GM18907 (cell line): ENCODE measurements around the gene KRT23.
"Not testable (repeated sequence)": the region's sequence is repeated elsewhere in the genome, so short reads cannot be mapped to it uniquely, and the experiment has no call there.

Experiments
- ATAC-seq: cut with Tn5 transposase; IDR thresholded peaks from one replicate; pipeline ENCODE4 v1.9.1; 2021; ENCODE audit warnings: mild to moderate bottlenecking, moderate library complexity; ENCODE audit not compliant: unreplicated experiment

The KRT23 gene

DNA sequence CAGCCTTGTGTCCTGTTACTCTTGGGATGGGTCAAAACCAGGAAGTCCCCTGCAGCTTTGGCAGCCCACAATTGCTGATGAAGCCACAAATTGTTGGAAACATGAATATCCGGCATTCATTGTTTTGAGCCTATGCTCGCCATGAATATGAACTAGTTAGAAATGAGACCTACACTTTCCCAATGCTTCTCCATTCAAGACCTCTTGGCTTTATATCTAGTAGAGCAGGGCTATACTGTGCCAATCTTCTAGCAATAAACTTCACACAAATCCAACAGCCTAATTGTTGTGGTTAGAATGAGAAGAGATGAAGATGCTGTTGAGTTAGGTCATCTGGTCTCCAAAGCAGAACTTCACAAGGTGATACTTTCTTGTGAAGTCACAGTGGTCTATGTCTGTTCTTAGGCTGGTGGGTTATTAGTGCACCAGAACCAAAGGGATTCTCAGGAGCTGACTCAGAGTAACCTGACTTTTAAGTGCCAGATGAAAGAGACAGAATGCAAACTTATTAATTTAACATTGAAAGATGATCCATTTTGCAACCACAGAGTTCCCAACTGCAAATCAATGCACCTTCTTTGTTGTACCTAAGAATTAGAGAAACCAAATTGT is 13.7 kb upstream of the KRT23 start:
- no peak for ATAC-seq

DNA sequence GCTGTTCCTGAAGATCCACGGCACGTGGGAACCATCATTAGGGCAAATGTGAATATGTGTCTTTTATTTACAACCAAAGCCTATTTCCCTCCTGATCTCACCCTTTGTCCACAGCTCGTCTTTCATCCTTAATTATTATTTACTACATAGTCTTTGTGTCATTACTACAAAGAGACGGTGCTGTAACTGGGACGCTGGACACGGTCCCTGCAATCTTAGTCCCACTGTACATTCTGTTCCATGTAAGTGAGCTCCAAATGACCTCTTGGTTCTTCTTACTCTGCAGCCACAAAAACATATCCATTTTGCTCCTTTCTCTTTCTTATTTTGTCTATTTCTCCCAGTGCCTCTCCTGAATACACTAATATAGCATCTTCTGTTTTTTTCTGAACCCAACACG is 12.7 kb upstream of the KRT23 start:
- ATAC-seq: no peak

DNA sequence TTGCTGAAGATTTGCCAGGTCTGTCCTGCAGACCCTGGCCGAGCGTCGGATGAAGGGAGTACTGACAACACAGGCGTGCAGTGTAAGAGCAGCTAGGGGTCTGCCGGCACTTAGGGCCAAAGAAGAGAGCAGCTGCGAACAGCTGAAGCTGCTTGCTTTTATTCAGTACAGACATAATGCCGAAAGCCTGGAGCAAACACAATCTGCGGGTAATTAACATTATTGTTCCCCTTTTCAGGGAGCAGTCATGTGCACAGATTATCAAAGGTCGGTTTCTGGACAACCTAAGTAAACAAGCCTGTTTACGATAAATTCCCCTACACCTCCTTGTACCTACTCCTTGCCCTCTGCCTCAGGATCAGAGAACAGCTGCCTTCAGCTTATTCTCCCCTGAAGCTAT is 12.0 kb upstream of the KRT23 start:
- no peak for ATAC-seq

DNA sequence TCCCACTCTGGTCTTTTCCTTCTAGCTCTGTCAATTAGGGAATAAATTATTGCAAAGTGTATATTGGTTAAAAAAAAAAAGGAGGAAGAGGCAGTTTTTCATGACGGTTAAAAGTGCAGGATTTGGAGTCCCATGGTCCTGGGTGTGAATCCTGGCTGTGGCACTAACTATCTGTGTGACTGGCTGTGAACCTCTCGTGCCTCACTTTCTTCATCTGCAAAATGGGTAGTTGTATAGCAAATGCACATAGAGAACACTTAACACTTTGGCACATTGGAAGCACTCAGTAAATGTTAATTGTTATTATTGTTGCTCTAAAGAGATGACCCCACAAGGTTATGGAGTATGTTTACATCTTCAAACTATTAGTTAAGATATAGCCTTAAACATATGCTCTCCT is 10.5 kb upstream of the KRT23 start:
- ATAC-seq: no peak

DNA sequence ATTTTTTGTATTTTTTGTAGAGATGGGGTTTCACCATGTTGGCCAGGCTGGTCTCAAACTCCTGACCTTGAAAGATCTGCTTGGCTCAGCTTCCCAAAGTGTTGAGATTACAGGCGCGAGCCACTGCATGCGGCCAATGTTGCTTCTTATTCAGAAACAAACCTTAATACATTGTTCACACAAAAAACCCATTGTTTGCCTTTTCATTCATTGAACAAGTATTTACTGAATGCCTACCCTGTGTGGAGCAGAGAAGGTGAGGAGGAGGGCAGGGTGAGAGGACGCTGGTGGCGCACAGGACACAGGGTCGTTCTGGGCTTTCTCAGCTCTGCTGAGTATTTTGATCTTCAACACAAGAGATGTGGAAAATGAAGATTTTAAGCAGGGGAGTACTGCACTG is 8.0 kb upstream of the KRT23 start:
- ATAC-seq: no peak

DNA sequence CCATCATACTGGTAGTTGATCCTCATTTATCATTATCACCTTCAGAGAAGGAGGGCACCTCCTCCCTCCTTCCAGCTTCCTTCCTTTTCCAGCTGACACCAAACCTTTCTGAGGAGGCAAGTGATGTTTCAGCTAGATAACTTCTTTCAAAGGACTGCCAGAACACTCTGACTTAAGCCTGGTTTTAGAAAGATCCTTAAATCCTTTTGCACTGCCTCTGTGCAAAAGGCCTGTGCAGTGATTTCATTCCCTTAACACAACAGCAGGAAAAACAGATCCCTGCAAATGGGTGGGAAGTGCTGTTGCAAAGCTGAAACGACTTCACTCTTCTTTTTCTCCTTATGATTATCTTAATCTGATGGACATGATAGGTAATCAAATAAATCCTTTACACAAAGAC is 7.1 kb upstream of the KRT23 start:
- no peak for ATAC-seq

DNA sequence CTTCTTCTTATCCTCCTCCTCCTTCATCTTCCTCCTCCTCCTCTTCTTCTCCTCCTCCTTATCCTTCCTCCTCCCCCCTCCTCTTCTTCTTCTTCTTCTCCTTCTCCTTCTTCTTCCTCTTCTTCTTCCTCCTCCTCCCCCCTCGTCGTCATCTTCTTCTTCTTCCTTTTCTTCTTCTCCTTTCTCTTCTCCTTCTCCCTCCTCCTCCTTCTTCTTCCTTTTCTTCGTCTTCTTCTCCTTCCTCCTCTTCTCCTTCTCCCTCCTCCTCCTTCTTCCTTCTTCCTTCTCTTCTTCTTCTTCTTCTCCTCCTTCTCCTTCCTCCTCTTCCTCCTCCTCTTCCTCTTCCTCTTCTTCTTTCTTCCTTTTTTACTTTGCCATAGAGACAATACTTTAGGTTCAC is 5.1 kb upstream of the KRT23 start:
- no peak for ATAC-seq

DNA sequence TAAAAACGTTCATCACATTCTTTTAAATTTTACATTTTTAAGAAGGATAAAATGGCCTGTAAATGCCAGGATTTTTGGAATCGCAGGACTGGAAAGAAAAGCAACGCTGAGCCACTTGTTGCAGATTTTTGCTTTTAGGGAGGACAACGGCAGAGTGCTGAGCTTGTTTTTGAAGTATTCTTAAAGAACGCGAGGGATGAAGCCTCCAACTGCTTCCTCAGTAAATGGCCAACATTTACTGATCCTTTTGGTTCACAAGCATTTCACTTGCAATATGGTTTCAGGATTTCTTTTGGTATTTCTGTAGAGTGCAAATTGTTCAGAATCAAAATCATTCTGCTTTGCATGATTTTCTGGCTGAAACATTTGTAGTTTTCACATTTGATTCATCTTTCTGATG is 2.8 kb upstream of the KRT23 start:
- no peak for ATAC-seq

DNA sequence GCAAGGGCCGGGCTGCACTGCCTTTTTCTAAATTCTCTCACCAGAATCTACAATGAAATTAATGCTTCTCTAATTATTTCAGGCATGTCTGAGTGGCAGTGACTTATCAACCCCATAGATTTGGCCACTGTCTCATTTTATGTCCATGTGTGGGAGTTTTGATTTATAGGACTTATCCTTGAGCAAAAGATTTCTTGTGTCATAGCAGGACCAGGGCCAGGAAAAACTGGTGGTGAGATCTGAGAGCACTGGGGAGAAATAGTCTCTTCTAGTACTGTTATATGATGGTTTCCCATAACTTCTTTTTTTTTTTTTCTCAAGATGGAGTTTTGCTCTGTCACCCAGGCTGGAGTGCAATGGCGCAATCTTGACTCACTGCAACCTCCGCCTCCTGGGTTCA is 1.5 kb upstream of the KRT23 start:
- ATAC-seq: no peak

DNA sequence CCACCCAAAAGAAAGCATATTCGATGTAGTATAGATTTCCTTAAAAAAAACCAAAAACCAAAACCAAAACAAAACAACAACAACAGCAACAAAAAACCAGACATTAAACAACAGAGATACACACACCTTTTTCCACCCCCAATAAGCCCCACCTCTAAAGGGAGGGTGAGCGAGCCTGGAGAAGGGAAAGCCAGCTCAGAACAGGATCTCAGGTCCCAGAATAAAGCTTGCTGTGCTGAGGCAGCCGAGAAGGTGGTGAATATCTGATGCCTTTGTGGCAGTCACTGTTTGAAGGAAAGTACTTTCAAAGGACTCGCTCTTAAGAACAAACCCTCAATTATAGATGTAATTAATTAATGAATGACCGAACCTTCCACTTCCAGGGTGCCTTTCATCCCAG is 470 bp downstream of the KRT23 start:
- ATAC-seq: no peak

DNA sequence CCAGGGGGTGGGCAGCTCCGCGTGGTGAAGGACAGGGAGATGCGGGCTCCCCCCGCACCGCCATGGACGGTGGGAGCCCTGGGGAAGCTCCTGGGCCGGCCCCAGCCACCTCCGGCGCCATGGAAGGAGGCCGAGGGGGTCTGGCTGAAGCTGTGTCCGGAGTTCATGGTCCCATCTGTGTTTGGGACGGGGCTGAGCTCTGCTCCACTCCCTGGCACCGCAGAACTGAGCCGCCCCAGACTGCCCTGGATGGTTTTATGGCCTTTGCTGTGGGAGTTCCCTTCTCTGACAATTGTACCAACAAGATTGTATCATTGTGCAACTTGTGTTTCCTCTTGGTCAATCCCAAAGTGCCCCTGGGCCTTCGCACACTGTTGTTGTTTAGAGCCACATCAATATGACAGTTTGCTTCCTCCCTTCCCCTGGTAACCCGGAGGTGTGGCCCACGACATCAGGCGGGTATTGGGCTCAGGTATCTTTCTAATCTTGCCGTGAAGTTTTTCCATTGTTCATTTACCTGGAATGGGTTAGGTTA is 942 bp downstream of the KRT23 start:
- no peak for ATAC-seq

DNA sequence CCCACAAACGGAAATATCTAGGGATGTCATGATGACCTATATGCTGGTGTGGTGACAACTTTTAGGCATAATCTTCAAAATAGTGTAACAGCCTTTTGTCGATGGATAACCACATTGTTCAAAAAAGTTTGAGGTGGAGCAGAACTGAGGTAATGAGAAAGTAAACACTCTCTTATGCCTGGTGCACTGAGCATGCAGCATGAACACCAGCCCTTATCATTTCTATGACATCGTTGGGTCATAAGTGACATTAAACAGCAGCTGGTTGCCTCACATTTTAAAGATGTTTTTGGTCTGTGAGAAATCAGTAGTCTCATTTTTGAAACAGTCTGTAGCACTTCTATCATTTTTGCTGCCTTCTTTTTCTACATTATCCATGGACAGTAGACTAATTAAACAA is 1.8 kb downstream of the KRT23 start:
- ATAC-seq: no peak

DNA sequence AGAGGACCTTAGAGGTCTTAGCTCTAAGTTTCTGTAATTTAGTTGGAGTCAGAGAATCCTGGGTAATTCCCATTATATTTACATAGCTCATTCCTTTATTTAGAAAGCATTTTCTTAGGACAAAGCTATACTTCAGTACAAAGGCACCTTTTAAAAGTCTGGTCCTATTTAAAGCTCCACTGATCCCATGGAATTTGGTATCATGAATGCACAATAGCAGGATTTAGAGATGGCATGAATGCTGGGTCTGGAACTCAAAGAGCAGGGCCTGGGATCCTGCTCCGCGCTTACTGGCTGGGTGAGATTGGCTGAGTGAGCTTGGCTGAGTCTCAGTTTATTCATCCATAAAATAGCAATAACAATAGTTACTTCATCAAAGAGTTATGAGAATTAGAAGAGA is 4.8 kb downstream of the KRT23 start:
- no peak for ATAC-seq

DNA sequence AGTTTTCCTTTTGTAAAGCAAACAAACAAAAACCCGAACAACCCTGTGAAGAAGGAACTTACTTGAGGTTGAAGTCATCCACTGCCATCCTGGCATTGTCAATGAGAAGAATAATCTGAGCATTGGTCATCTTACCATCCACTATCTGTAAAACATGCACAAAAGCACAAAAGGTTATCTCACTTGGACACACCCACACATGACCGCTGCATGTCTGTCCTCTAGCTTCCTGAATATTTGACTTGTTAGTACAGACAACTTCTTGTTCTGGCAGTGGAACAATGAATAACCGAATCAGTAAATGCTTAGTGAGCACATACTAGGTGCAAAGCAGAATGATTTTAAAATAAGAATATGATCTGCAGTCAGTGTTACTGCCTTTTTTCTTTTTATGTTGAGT is 6.1 kb downstream of the KRT23 start:
- no peak for ATAC-seq

DNA sequence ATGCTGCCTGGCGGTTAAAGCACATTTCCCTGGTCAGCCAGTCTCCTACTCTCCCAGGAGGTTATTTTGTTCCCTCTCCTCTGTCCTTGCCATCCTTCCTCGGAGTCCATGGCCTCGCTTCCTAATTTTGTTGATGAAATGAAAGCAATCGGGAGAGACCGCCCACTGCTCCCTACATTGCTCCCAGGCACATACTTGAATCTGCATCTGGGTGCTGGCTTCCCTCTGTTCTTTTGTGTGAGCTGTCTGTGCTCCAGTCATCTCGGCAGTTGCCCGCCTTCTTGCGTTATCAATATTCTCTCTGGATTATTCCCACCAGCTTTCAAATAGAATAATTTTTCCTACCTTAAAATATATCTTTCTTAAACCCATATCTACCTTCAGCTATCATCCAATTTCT is 11.1 kb downstream of the KRT23 start:
- ATAC-seq: no peak

DNA sequence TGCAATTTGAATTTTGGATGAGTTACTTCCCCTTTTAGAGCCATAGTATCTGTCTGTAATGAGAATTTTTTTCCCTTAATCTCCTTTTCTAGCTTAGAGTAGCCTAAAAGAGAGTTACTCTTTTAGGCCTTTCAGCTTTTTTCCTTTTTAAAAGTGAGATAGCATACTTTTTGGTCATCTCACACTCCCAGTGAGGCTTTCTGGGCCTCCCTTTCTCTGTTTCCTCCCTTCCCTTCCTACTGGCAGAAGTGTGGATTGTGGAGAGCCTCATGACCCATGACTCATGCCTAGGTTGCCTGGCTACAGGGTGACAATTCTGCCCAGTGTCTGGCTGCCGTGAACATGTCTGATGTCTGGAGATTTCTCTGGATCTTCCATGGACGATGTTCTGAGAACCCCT is 15.2 kb downstream of the KRT23 start:
- ATAC-seq: no peak

DNA sequence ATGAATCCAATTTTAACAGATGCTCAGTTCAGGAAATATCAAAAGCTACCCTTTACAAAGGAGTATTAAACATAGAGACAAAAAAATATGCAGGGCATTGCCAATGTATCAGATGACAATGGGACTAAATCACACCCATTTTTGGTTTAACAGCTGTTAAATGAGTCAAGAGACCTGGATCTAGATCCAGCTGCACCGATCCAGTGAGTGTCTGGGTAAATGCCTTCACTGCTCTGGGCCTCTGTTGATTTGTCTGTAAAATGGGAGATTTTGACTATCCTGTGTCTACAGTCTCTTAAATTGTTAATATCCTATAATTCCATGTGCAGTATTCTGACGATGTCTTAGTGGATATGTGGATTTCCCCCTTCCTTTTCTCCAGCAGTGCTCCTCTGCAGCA is 16.4 kb downstream of the KRT23 start:
- no peak for ATAC-seq

DNA sequence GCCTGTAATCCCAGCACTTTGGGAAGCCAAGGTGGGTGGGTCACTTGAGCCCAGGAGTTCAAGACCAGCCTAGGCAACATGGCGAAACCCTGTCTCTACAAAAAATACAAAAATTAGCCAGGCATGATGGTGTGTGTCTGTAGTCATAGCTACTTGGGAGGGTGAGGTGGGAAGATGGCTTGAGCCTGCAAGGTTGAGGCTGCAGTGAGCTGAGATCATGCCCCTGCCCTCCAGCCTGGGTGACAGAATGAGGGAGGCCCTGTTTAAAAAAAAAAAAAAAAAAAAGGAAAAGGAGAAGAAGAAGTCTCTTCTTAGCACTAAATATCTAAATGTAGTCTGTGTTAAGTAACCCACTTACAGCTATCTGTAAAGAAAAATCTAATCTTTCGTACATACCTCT is 20.3 kb downstream of the KRT23 start:
- ATAC-seq: not testable (repeated sequence)

DNA sequence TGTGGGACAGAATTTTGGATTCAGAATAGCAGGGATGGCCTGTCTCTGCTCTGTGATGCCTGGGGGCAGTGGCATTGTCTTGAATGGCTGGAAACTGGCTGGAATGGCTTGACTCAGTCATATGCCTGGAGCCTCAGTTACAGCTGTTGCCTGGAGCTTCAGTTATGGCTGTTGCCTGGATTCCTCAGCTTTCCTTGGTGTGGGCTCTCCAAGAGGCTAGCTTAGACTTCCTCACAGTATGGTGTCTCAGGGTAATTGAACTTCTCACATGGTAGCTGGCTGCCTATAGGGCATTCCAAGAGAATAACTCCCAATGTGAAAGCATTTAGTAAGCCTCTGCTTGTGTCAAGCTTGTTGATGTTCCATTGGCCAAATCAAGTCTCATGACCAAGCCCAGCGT is 21.1 kb downstream of the KRT23 start:
- no peak for ATAC-seq

DNA sequence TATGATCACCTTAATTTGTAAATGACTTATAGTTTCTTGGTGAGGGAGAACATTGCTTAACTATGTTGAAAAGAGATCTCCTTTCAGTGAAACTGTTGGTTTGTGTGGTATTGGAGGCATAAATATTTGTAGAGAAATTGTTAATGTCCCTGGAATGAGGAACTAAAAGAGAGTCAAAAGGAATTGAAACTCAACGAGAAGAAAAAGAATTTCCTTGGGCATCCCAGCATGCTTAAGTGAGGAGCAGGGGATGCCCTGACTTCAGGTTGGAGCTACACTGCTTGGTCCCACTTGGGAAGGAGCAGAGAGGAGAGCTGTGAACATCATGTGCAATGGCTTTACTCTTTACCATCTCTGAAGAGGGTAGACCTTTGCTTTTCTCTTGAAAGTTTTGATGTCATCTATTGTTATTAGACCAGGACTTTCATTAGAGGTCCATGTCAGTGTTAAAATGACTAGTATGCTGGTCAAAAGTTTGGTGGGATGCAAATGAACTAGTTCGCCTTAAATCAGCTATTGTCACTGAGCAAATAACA is 21.7 kb downstream of the KRT23 start:
- no peak for ATAC-seq

DNA sequence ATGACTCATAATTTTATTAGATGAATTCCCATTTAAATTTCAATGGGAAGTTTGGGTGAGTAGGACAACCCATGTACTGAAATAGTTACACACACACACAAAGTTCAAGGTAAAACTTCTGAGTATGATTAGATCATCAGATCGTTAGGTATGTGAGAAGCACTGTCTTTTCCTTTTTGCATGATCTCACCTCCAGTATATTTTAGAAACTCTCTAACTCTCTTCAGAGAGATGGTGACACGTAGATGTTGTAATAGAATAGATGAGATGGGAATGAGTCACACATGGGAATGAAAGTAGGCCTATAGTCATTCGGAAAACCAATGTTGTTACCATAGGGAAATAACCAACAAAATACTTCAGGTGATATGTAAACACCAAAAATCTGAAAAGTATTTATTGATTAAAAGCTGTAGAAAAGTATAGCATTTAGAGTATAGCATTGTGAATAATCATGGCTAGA is 22.2 kb downstream of the KRT23 start:
- no peak for ATAC-seq

DNA sequence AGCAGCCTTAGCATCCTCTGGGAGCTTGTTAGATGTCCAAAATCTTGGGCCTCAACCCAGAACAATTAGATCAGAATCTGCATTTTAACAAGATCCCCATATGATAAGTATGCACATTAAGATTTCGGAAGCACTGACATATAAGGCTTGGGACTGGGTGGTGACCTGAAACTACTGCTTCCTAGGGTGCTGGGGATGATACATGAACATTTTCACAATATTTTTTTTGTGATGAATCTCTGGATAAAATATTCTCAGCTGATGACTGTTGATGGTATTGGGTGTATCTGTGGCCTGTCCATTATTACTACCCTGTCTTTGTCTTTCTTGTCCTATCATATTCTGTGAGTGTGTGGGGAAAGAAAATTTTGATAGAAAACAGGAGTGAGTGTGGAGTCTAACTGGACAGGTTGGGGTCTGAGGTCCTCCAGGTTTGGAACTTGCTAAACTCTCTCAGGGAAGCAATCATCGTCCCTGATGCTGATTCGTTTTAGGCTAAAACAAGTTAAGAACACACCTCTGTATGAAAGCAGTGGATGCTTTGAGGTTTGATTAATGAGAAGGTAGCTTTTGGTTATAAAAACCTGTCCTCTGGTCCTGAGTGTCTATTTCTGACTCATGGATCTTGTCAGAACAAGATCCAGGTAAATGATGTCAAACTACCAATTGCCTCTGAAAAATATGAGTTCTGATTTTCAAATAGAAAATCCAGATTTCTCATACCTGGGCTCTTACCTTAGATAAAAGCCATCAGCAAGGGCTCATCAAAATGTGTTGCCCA is 23.2 kb downstream of the KRT23 start:
- ATAC-seq: no peak
